Smooth muscle cell (in vitro differentiated cells): ENCODE data around the gene CACNA2D4. TPM values are rescaled to one million over a fixed set of nuclear protein-coding genes. Genes with fewer than 3 reads are reported as not detected.

Experiments
- DNase-seq: peaks from one replicate; lab custom pipeline; 2025; ENCODE audit not compliant: unreplicated experiment; lab: John Stamatoyannopoulos, UW
- H2AFZ ChIP-seq: fragments of 200-600 bp; sonication (generic); 2 replicates; pipeline ENCODE4 v1.6.0; 2016; ENCODE audit warnings: antibody characterized with exemption, low read depth, mild to moderate bottlenecking
- H3F3A ChIP-seq: fragments of 200-600 bp; sonication (generic); 2 replicates; pipeline ENCODE4 v1.6.0; 2017; ENCODE audit warnings: antibody characterized with exemption, low read depth
- H3K27ac ChIP-seq: fragments of 200-600 bp; sonication (generic); 2 replicates; pipeline ENCODE4 v1.5.1; 2016; ENCODE audit warnings: low read depth, mild to moderate bottlenecking
- H3K27me3 ChIP-seq: fragments of 200-600 bp; sonication (generic); 2 replicates; pipeline ENCODE4 v1.6.1; 2016; ENCODE audit warnings: low read depth, mild to moderate bottlenecking
- H3K36me3 ChIP-seq: fragments of 200-600 bp; sonication (generic); 2 replicates; pipeline ENCODE4 v1.5.1; 2016; ENCODE audit warnings: low read depth
- H3K4me1 ChIP-seq: fragments of 200-600 bp; sonication (generic); 2 replicates; pipeline ENCODE4 v1.5.1; 2016; ENCODE audit warnings: low read depth
- H3K4me2 ChIP-seq: fragments of 200-600 bp; sonication (generic); 2 replicates; pipeline ENCODE4 v1.6.0; 2016; ENCODE audit warnings: mild to moderate bottlenecking
- H3K4me3 ChIP-seq: fragments of 200-600 bp; sonication (generic); 2 replicates; pipeline ENCODE4 v1.5.1; 2016; ENCODE audit warnings: mild to moderate bottlenecking
- H3K79me2 ChIP-seq: fragments of 200-600 bp; sonication (generic); 2 replicates; pipeline ENCODE4 v1.6.0; 2016; ENCODE audit warnings: low read depth, mild to moderate bottlenecking
- H3K9ac ChIP-seq: fragments of 200-600 bp; sonication (generic); 2 replicates; pipeline ENCODE4 v1.6.0; 2016; ENCODE audit warnings: low read depth
- H3K9me3 ChIP-seq: fragments of 200-600 bp; sonication (generic); replicated peaks from 2 replicates; pipeline ENCODE4 v1.5.1; 2016; ENCODE audit warnings: low read depth
- H4K20me1 ChIP-seq: fragments of 200-600 bp; sonication (generic); 2 replicates; pipeline ENCODE4 v1.6.0; 2016; ENCODE audit warnings: low read depth
- WGBS: methylation state at CpG from one replicate; pipeline ENCODE4 v1.1.7; 2016; ENCODE audit warnings: low lambda C conversion rate; 5-methylcytosine and 5-hydroxymethylcytosine counted together
- polyA plus RNA-seq: library from polyadenylated mRNA; unstranded; fragments of >200 nt; fragmentation: Nextera tagmentation; extraction: Ambion mirVana; gene quantifications from 2 replicates; pipeline ENCODE4 v1.2.1, GENCODE V29; 2016
- total RNA-seq: library from RNA; depleted of rRNA; stranded (reverse); fragments of >200 nt; gene quantifications from 2 replicates; pipeline ENCODE4 v1.2.3, GENCODE V29; 2014
- TF ChIP-seq, protein P1 (sequence below): fragments of 200-600 bp; sonication (generic); IDR thresholded peaks from 2 replicates; pipeline ENCODE4 v1.5.1; 2017; ENCODE audit warnings: borderline replicate concordance, mild to moderate bottlenecking, antibody characterized with exemption; ENCODE audit not compliant: insufficient read depth, poor library complexity, severe bottlenecking

CACNA2D4 gene
- total and polyA plus RNA-seq, 2 experiments from 2014 or later: 0.98 TPM; not detected in 1

DNA sequence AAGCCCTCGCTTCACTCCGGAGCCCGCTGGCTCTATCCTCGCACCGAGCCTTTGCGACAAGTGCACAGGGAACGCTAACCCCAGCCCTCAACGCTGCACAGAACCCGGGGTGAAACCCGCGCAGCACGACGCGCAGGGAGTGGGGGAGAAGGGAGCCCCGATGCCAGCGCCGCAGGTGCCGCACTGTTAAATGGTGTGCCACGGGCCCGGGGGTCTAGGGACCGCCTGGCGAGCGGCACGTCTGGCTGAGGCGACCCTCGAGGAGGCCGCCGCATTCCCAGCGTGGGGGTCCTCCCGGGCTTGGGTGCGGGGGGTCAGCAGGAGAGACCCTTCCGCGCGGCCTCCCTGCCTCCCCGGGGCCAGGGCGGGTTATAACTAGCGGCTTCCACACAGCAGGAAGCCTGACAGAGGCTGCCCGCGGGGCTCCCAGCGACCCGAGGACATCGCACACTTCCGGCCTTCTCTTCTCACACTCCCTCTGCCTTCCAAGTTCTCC is 121.9 kb downstream of the CACNA2D4 start:
- Histone ChIP-seq H3K4me1 (no peaks in the 10 kb centered on the region), H3K9me3 (no peaks in the 10 kb centered on the region), H3F3A (no peaks in the 10 kb centered on the region), H3K4me2 (peak overlapping the region; percentile 77), H3K27me3 (no peaks in the 10 kb centered on the region), H3K79me2 (no peaks in the 10 kb centered on the region), H3K36me3 (no peaks in the 10 kb centered on the region), H3K9ac (no peak overlapping the region), H4K20me1 (no peaks in the 10 kb centered on the region), H2AFZ (no peak overlapping the region), H3K4me3 (peak overlapping the region; percentile 22), H3K27ac (no peak overlapping the region)
- TF ChIP-seq, protein P1, sequence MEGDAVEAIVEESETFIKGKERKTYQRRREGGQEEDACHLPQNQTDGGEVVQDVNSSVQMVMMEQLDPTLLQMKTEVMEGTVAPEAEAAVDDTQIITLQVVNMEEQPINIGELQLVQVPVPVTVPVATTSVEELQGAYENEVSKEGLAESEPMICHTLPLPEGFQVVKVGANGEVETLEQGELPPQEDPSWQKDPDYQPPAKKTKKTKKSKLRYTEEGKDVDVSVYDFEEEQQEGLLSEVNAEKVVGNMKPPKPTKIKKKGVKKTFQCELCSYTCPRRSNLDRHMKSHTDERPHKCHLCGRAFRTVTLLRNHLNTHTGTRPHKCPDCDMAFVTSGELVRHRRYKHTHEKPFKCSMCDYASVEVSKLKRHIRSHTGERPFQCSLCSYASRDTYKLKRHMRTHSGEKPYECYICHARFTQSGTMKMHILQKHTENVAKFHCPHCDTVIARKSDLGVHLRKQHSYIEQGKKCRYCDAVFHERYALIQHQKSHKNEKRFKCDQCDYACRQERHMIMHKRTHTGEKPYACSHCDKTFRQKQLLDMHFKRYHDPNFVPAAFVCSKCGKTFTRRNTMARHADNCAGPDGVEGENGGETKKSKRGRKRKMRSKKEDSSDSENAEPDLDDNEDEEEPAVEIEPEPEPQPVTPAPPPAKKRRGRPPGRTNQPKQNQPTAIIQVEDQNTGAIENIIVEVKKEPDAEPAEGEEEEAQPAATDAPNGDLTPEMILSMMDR: no peak
- 59% methylated on average over 23 of the region's 43 CpGs for whole genome bisulfite sequencing
- DNase-seq: no peak

DNA sequence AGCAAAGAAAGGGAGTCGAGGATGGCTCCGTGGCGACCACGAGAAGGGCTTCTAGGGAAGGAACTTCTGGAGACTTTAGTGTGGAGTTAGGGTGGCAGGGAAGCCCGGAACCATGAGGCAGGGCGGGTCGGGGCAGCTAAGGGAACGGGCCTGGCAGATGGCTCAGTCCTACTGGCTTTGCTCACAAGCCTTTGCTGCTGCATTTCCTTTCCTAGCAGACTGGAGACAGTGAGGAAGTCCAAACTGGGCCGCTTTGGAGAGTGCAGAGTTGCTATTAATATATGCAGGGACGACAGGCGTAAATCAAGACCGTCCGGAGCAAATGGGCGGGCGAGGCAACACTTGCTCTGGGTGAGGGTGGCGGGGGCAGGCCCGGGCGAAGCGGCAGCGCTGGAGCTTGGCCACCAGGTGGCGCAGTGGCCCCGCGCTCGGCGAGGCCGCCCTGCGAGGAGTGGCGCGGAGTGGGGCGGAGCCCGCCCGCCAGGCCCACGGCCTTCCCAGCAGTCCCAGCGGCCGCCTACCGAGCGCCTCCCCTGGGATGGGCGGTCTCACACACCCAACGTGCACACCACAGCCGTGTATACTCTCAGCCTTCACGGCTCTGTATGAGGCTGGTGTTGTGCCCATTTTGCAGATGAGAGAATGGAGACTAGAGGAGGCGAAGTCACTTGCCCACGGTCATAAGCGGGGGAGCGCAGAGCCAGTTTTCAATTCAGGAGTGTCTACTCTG is 122.5 kb downstream of the CACNA2D4 start:
- H3K27ac ChIP-seq: no peak overlapping the region
- H3K4me1 ChIP-seq: no peaks in the 10 kb centered on the region
- H3K36me3 ChIP-seq: no peaks in the 10 kb centered on the region
- DNase-seq: peak; percentile 59
- no peaks in the 10 kb centered on the region for H3F3A ChIP-seq
- TF ChIP-seq, protein P1: peak; percentile 95
- H3K27me3 ChIP-seq: no peaks in the 10 kb centered on the region
- H3K4me3 ChIP-seq: peak overlapping the region; percentile 22
- H4K20me1 ChIP-seq: peaks cover 4% of the 10 kb centered on the region
- H3K9ac ChIP-seq: no peak overlapping the region
- no peak overlapping the region for H2AFZ ChIP-seq
- H3K79me2 ChIP-seq: no peaks in the 10 kb centered on the region
- peak overlapping the region; percentile 77 for H3K4me2 ChIP-seq
- no peaks in the 10 kb centered on the region for H3K9me3 ChIP-seq
- WGBS: 16% methylated on average over 42 of the region's 45 CpGs

DNA sequence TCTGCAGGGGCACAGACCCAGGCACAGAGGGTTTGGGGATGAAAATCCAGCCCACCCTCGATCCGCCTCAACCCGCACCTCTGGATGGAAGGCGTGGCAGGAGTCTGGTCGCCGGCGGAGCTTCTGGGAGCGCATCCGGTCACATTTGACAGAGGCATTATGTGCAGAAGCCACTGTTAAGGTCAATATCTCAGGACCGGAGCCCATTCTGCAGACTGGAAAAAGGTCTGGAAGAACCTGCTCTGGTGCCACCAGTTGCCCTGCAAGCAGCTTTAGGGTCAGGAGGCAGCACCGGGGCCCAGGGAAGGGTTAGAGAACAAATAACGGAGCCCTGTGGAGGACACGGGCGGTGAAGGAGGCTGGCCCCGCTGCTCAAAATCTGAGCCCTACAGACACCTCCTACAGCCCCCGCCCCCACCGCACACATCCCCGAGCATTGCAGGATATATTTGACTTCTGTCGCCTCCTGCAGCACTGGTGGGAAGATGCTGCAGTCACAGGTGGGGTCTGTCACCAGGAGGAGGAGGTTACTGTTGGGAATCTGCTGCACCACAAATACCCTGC is 123.1 kb downstream of the CACNA2D4 start:
- no peak for DNase-seq
- WGBS: 79% methylated on average over 19 of the region's 19 CpGs
- Histone ChIP-seq H3K4me1 (no peaks in the 10 kb centered on the region), H3K9me3 (no peaks in the 10 kb centered on the region), H3K36me3 (no peaks in the 10 kb centered on the region), H3K27ac (no peak overlapping the region), H3K9ac (no peak overlapping the region), H4K20me1 (peaks cover 9% of the 10 kb centered on the region), H3K4me3 (no peak overlapping the region), H3K27me3 (no peaks in the 10 kb centered on the region), H2AFZ (no peak overlapping the region), H3K4me2 (no peak overlapping the region), H3F3A (no peaks in the 10 kb centered on the region), H3K79me2 (no peaks in the 10 kb centered on the region)
- TF ChIP-seq, protein P1: no peak
